Activated naive CD4-positive, alpha-beta T cell treated with anti-CD3 and anti-CD28 coated beads, Interleukin-2, amount 50 U/mL, for 24 hours (primary cell): Measurements from ENCODE around the gene CKMT2.

ENCODE experiments used
- H3K27ac Mint-ChIP-seq: one replicate; pipeline ENCODE4 v1.8.0; 2021; ENCODE audit warnings: mild to moderate bottlenecking, mixed read lengths
- H3K27me3 Mint-ChIP-seq: one replicate; pipeline ENCODE4 v1.8.0; 2021; ENCODE audit warnings: mixed read lengths
- H3K36me3 Mint-ChIP-seq: one replicate; pipeline ENCODE4 v1.8.0; 2021; ENCODE audit warnings: mixed read lengths
- H3K4me1 Mint-ChIP-seq: one replicate; pipeline ENCODE4 v1.8.0; 2021; ENCODE audit warnings: mixed read lengths
- H3K4me3 Mint-ChIP-seq: one replicate; pipeline ENCODE4 v1.8.0; 2021; ENCODE audit warnings: mild to moderate bottlenecking, mixed read lengths
- H3K9me3 Mint-ChIP-seq: one replicate; pipeline ENCODE4 v1.8.0; 2021; ENCODE audit warnings: mixed read lengths

CKMT2 gene

DNA sequence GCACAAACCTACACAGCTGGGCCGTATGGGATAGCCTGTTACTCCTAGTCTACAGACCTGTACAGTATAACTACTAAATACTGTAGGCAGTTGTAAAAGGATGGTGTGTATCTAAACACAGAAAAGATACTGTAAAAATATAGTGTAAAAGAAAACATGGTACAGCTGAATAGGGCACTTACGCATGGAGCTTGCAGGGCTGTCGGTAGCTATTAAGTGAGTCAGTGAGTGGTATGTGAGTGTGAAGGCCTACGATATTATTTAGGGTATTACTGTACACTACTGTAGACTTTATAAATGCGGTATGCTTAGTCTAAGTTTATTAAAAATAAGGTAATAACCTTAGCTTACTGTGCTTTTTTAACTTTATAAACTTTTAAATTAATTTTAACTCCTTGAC, 69.5 kb downstream of the CKMT2 start:
- H3K27me3 Mint-ChIP-seq = no peaks in the 10 kb centered on the region

DNA sequence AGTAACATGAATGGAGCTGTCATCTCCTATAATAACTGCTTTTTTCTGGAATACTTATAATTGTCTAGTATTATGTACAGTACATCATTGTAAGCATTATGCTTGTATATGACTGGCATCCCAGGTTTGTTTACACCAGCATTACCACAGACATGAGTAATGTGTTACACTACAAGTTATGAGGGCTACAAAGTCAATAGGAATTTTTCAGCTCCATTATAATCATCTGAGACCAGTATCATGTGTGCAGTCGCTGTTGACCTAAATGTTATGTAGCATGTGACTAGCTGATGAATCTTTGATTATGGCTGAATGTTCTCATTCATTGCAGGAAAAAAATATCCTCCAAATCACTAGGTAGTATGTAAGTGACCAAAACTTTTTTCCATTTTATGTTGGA, 70.4 kb downstream of the CKMT2 start:
- Mint-ChIP-seq H3K9me3 (no peaks in the 10 kb centered on the region), H3K4me3 (peak overlapping the region; percentile 42), H3K27ac (no peak overlapping the region), H3K4me1 (peaks cover 53% of the 10 kb centered on the region), H3K27me3 (no peaks in the 10 kb centered on the region), H3K36me3 (peaks cover 3% of the 10 kb centered on the region)

More for the DNA sequence above, 69.5 kb downstream of the CKMT2 start:
- Mint-ChIP-seq H3K4me1 (peaks cover 61% of the 10 kb centered on the region), H3K36me3 (peaks cover 3% of the 10 kb centered on the region), H3K4me3 (peak overlapping the region; percentile 93), H3K9me3 (no peaks in the 10 kb centered on the region), H3K27ac (no peak overlapping the region)

DNA sequence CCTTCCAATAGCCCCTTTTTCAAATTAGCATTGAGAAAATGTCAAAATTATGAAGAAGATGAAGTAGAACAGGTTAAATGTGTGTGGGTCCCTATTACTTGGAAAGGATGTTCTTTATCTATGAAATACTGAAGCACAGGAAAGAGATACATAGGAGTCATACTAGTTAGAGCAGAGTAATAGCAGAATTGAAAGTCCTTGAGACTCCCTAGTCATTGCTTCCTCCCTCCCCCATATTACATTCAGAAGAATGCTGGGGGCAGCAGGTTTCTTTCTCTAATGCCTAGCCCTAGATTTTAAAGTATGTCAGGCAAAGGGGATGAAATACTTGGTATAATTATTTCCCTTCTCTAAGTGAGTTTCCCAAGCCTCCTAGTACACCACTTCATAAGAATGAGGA, 72.7 kb downstream of the CKMT2 start:
- peaks cover 4% of the 10 kb centered on the region for H3K36me3 Mint-ChIP-seq
- H3K4me3 Mint-ChIP-seq = no peak overlapping the region
- no peaks in the 10 kb centered on the region for H3K9me3 Mint-ChIP-seq
- peaks cover 34% of the 10 kb centered on the region for H3K4me1 Mint-ChIP-seq
- no peaks in the 10 kb centered on the region for H3K27me3 Mint-ChIP-seq
- no peak overlapping the region for H3K27ac Mint-ChIP-seq

DNA sequence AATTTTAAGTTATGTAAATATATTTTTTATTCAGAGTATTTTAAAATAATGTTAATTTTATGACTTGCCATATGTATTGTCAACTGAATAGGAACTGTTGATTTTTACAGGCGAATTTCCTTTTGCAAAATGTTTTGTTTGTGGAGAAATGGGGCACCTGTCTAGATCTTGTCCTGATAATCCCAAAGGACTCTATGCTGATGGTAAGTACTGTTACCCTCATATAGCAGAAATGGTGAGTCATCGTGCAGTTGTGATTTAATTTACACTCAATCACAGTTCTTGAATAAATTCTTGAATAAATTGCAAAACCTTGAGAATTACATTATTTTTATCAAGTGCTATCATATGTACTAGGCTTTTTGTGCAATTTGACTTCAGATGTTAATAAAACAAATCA, 75.7 kb downstream of the CKMT2 start:
- Mint-ChIP-seq H3K27ac (no peak overlapping the region), H3K9me3 (no peaks in the 10 kb centered on the region), H3K36me3 (peaks cover 8% of the 10 kb centered on the region), H3K4me1 (peaks cover 18% of the 10 kb centered on the region), H3K4me3 (no peak overlapping the region), H3K27me3 (no peaks in the 10 kb centered on the region)

DNA sequence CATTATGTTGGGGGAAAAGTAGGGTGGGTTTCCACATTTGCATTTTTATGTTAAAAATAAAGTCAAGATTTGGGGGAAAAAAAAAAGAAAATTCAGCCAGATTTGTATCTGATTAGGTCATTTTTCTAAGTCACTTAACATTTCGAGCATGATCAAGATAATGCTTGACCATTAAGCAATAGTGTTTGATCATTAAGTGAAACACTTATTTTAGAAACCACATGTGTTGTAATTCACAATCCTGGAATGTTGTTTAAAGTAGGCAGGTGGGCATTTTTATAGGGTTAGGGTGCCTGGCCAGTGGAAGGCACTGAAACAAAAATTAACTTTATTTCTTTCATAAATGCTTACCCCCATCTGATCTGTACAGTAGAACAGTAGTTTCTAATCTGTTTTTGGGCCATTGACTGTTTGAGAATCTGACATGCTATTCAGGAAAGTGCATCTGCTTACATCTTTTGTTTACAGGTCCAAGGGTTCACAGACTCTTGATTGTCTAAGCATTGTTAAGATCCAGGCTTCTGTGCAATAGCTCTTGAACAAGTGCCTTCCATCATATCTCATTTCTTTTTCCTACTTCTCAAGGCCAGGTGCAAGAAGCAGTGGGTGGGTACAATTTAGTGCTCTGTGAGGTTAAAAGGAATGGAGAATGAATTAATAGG, 77.4 kb downstream of the CKMT2 start:
- Mint-ChIP-seq H3K36me3 (peaks cover 10% of the 10 kb centered on the region), H3K27ac (peak overlapping the region; percentile 23), H3K9me3 (no peaks in the 10 kb centered on the region), H3K4me1 (peaks cover 6% of the 10 kb centered on the region), H3K27me3 (no peaks in the 10 kb centered on the region), H3K4me3 (no peak overlapping the region)

GRCh38 chr5:81313278-81313677, 80.2 kb downstream of the CKMT2 start:
- no peak overlapping the region for H3K4me3 Mint-ChIP-seq
- H3K27me3 Mint-ChIP-seq = no peaks in the 10 kb centered on the region
- no peaks in the 10 kb centered on the region for H3K9me3 Mint-ChIP-seq
- peaks cover 10% of the 10 kb centered on the region for H3K36me3 Mint-ChIP-seq
- no peaks in the 10 kb centered on the region for H3K4me1 Mint-ChIP-seq
- no peak overlapping the region for H3K27ac Mint-ChIP-seq

DNA sequence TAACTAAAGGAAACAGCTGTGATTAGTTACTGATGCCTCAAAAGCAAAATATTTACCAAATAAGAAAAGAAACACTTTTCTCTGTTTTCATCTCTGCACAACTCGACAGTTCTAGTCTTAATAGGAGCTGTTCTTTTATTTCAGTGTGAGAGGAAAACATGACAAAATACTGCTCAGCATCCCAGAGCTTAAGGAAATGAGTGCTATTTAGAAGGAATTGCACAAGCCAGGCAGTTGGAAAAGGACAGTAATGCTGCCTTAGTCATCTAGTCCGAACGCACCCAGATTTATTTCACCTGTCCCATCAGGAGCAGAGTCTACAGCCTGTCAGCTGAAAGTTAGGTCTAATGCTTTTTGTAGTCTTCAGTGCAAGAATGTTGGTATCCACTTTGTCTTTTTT, 80.6 kb downstream of the CKMT2 start:
- Mint-ChIP-seq H3K27me3 (no peaks in the 10 kb centered on the region), H3K4me3 (no peak overlapping the region), H3K27ac (no peak overlapping the region), H3K4me1 (no peaks in the 10 kb centered on the region), H3K36me3 (peaks cover 10% of the 10 kb centered on the region), H3K9me3 (no peaks in the 10 kb centered on the region)

DNA sequence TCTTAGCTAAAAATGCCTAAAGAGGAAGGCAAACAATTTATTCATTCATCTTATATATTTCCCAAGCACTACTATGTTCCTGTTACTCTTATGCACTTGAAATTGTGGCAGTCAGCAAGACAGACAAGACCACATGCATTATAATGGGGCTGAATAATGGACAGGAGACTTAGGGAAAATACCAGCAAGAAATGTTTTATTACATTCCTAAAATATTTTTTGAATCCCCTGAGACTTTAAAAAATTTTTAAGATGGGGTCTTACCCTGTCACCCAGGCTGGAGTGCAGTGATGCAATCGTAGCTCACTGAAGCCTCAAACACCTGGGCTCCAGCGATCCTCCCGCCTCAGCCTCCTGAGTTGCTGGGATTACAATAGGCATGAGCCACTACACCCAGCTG, 81.5 kb downstream of the CKMT2 start:
- Mint-ChIP-seq H3K9me3 (no peaks in the 10 kb centered on the region), H3K27ac (peak overlapping the region; percentile 14)

GRCh38 chr5:81315336-81315735, 82.2 kb downstream of the CKMT2 start:
- H3K9me3 Mint-ChIP-seq = no peaks in the 10 kb centered on the region
- no peak overlapping the region for H3K27ac Mint-ChIP-seq
- H3K27me3 Mint-ChIP-seq = no peaks in the 10 kb centered on the region
- H3K4me3 Mint-ChIP-seq = no peak overlapping the region
- H3K36me3 Mint-ChIP-seq = peaks cover 8% of the 10 kb centered on the region
- H3K4me1 Mint-ChIP-seq = no peaks in the 10 kb centered on the region

More for the DNA sequence above, 81.5 kb downstream of the CKMT2 start:
- Mint-ChIP-seq H3K4me1 (no peaks in the 10 kb centered on the region), H3K27me3 (no peaks in the 10 kb centered on the region), H3K4me3 (no peak overlapping the region), H3K36me3 (peaks cover 10% of the 10 kb centered on the region)

GRCh38 chr5:81315830-81316229, 82.7 kb downstream of the CKMT2 start:
- Mint-ChIP-seq H3K4me3 (no peak overlapping the region), H3K4me1 (no peaks in the 10 kb centered on the region), H3K36me3 (peaks cover 8% of the 10 kb centered on the region), H3K9me3 (no peaks in the 10 kb centered on the region), H3K27ac (no peak overlapping the region), H3K27me3 (no peaks in the 10 kb centered on the region)
